Neural cell (in vitro differentiated cells): ENCODE results near the gene C1RL.

ENCODE experiments used
- CTCF ChIP-seq: fragments of 450-650 bp; IDR thresholded peaks from 2 replicates; pipeline ENCODE4 v1.5.1; 2014; ENCODE audit warnings: antibody characterized with exemption, mild to moderate bottlenecking, moderate library complexity; ENCODE audit not compliant: poor library complexity, severe bottlenecking
- EZH2 ChIP-seq: fragments of 200-600, 300-800 bp; shearing (Covaris generic), sonication (generic); IDR thresholded peaks from 2 replicates; pipeline ENCODE4 v1.6.1; 2014; ENCODE audit warnings: antibody characterized with exemption, low read length, borderline replicate concordance, mild to moderate bottlenecking; ENCODE audit not compliant: insufficient read depth, poor library complexity, severe bottlenecking
- TF ChIP-seq, protein P1 (sequence below): IDR thresholded peaks from 2 replicates; pipeline ENCODE4 v1.6.1; 2012; ENCODE audit warnings: borderline replicate concordance

- no peak for TF ChIP-seq EZH2
- TF ChIP-seq CTCF: no peak
- TF ChIP-seq, protein P1, sequence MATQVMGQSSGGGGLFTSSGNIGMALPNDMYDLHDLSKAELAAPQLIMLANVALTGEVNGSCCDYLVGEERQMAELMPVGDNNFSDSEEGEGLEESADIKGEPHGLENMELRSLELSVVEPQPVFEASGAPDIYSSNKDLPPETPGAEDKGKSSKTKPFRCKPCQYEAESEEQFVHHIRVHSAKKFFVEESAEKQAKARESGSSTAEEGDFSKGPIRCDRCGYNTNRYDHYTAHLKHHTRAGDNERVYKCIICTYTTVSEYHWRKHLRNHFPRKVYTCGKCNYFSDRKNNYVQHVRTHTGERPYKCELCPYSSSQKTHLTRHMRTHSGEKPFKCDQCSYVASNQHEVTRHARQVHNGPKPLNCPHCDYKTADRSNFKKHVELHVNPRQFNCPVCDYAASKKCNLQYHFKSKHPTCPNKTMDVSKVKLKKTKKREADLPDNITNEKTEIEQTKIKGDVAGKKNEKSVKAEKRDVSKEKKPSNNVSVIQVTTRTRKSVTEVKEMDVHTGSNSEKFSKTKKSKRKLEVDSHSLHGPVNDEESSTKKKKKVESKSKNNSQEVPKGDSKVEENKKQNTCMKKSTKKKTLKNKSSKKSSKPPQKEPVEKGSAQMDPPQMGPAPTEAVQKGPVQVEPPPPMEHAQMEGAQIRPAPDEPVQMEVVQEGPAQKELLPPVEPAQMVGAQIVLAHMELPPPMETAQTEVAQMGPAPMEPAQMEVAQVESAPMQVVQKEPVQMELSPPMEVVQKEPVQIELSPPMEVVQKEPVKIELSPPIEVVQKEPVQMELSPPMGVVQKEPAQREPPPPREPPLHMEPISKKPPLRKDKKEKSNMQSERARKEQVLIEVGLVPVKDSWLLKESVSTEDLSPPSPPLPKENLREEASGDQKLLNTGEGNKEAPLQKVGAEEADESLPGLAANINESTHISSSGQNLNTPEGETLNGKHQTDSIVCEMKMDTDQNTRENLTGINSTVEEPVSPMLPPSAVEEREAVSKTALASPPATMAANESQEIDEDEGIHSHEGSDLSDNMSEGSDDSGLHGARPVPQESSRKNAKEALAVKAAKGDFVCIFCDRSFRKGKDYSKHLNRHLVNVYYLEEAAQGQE: no peak
Observed at GRCh38 chr12:7090222-7090998, 18.6 kb downstream of the C1RL start.
